ENCODE measurements around the gene CASP3.
A peak's percentile ranks its signal among the peaks of the same experiment; 100 is the strongest.
"Not testable (repeated sequence)": the region's sequence is repeated elsewhere in the genome, so short reads cannot be mapped to it uniquely, and the experiment has no call there.

CASP3 gene

DNA sequence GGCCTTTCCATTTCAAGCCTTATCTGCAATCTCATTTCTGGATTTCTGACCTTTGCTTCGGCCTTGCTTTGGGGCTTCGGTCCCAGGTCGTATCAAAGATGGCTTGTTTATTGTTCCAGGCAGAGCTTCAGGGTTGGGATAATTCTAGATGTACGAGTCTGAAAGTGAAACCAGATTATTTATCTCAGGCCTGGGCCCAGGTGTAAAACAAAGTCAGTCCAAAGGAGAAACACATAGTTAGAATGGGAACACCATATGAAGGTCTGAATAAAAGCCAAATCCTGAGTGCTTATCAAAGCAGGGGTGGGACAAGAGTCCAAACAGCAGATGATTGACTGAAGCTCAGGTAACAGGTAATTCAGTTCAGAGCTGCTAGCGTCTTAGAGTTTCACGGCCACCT is 17.4 kb upstream of the CASP3 start:
- Histone ChIP-seq H3K27ac (ENCODE audit: low read depth, low read length) (no peak overlapping the region), H3K9me3 (ENCODE audit: control insufficient read depth in 5 of 5, low read length in 5 of 5) (no peaks in the 10 kb centered on the region), H3K4me1 (ENCODE audit: control insufficient read depth in 5 of 5, insufficient read depth in 5 of 5, low read length in 5 of 5) (peaks cover 0 to 6% (median 0%) of the 10 kb centered on the region in 5 donors), H3K9ac (ENCODE audit: low read length in 5 of 5) (no peak overlapping the region), H3K4me3 (ENCODE audit: low read depth in 1 of 5, low read length in 5 of 5) (no peak overlapping the region), H3K36me3 (ENCODE audit: control insufficient read depth in 5 of 5, insufficient read depth in 5 of 5, low read length in 5 of 5) (peaks cover under 1 to 47% (median 30%) of the 10 kb centered on the region in 5 donors), H3K27me3 (ENCODE audit: control insufficient read depth in 5 of 5, insufficient read depth in 4 of 5, low read length in 5 of 5) (no peaks in the 10 kb centered on the region)

DNA sequence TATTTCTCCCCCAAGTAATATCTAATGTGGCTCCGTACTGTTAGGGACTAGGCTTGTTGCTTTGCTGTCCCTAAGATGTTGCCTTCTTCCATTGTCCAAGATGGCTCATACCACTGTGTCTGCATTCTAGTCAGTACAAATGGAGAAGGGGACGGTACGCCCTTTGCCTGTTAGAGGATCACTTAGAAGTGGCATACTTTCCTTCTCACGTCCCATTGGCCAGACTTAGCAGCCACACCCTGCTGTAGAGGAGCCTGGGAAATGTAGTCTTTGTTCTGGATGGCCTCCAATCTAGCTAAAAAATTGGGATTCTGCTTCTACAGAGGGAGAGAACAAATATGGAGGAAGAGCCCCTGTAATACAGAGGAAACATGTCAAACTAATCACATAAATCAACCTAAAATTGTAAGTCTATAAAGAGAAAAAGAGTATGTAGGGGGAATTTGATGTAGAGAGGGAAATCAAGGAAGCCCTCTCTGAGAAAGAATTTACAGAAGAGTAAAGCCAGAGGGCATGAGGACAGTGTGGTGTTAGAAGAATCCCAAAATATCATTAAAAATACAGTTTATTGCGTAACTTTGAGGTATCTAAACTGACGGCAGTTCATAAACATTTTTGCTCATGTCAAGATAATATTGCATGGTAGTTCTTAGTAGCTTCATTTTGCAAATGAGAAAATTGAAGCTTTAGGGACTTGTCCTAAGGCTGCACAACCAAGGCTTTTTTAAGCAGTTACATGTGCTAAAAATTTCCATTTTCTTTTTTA is 15.4 kb upstream of the CASP3 start:
- H3K9me3 ChIP-seq (ENCODE audit: control insufficient read depth in 5 of 5, low read length in 5 of 5) = no peaks in the 10 kb centered on the region

DNA sequence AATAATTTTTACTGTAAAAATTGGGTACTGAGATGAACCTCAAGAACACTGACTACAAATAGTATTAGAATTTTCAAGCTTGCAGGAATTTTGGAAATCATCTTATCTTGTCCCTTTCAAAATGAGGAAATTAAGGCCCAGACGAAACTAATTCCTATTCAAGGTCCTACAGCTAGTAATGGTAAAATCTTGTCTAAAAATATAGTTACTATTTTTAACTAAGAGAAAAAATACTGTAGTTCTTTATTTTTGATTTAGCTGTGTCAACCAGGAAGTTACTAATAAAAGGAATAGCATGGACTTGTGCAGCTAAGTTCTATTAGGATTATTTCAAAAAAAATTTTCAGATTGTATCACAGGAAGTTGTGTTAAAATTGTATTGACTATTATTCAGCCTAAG is 13.0 kb upstream of the CASP3 start:
- Histone ChIP-seq H3K27me3 (ENCODE audit: control insufficient read depth in 5 of 5, insufficient read depth in 4 of 5, low read length in 5 of 5) (no peaks in the 10 kb centered on the region), H3K4me3 (ENCODE audit: low read depth in 1 of 5, low read length in 5 of 5) (no peak overlapping the region), H3K27ac (ENCODE audit: low read depth, low read length) (no peak overlapping the region), H3K9me3 (ENCODE audit: control insufficient read depth in 5 of 5, low read length in 5 of 5) (no peaks in the 10 kb centered on the region), H3K9ac (ENCODE audit: low read length in 5 of 5) (no peak overlapping the region), H3K36me3 (ENCODE audit: control insufficient read depth in 5 of 5, insufficient read depth in 5 of 5, low read length in 5 of 5) (peaks cover 13 to 31% (median 28%) of the 10 kb centered on the region in 5 donors), H3K4me1 (ENCODE audit: control insufficient read depth in 5 of 5, insufficient read depth in 5 of 5, low read length in 5 of 5) (no peaks in the 10 kb centered on the region)

More for the DNA sequence above, 15.4 kb upstream of the CASP3 start:
- peaks cover 0 to 6% (median 0%) of the 10 kb centered on the region in 5 donors for H3K4me1 ChIP-seq (ENCODE audit: control insufficient read depth in 5 of 5, insufficient read depth in 5 of 5, low read length in 5 of 5)
- no peaks in the 10 kb centered on the region for H3K27me3 ChIP-seq (ENCODE audit: control insufficient read depth in 5 of 5, insufficient read depth in 4 of 5, low read length in 5 of 5)
- H3K4me3 ChIP-seq (ENCODE audit: low read depth in 1 of 5, low read length in 5 of 5) = no peak overlapping the region
- H3K36me3 ChIP-seq (ENCODE audit: control insufficient read depth in 5 of 5, insufficient read depth in 5 of 5, low read length in 5 of 5) = peaks cover 11 to 44% (median 39%) of the 10 kb centered on the region in 5 donors
- H3K9ac ChIP-seq (ENCODE audit: low read length in 5 of 5) = no peak overlapping the region
- no peak overlapping the region for H3K27ac ChIP-seq (ENCODE audit: low read depth, low read length)

DNA sequence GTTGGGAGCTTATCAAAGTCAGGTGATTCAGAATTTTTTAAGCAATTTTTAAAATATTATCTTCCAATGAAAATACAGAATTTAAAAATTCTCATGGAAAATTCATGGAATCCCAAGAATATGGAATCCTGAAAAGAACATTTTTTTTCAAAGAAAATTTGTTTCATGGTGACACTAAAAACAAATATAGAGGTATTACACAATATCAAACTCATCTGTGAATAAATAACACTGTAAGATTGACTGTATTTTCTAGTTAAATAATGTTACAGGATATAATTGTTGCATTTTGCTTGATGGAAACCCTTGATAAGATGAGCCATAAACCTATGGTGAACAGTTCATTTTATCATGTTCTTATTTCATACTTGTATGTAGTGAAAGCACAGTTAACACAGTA is 11.7 kb upstream of the CASP3 start:
- no peaks in the 10 kb centered on the region for H3K9me3 ChIP-seq (ENCODE audit: control insufficient read depth in 5 of 5, low read length in 5 of 5)
- no peaks in the 10 kb centered on the region for H3K27me3 ChIP-seq (ENCODE audit: control insufficient read depth in 5 of 5, insufficient read depth in 4 of 5, low read length in 5 of 5)
- H3K4me3 ChIP-seq (ENCODE audit: low read depth in 1 of 5, low read length in 5 of 5) = no peak overlapping the region
- no peak overlapping the region for H3K9ac ChIP-seq (ENCODE audit: low read length in 5 of 5)
- H3K4me1 ChIP-seq (ENCODE audit: control insufficient read depth in 5 of 5, insufficient read depth in 5 of 5, low read length in 5 of 5) = no peaks in the 10 kb centered on the region
- H3K27ac ChIP-seq (ENCODE audit: low read depth, low read length) = no peak overlapping the region
- H3K36me3 ChIP-seq (ENCODE audit: control insufficient read depth in 5 of 5, insufficient read depth in 5 of 5, low read length in 5 of 5) = peaks cover 9 to 21% (median 18%) of the 10 kb centered on the region in 5 donors

DNA sequence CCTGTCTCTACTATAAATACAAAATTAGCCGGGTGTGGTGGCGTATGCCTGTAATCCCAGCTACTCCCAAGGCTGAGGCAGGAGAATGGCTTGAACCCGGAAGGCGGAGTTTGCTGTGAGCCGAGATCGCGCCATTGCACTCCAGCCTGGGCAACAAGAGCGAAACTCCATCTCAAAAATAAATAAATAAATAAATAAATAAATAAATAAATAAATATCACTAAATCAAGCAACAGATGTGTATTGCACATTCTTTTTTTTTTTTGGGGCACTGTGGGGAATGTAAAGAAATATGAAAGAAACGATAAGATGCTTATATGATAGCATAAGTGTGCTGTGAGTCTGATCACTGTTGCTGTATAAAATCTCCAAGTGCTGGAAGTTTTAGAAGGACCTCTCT is 8.6 kb upstream of the CASP3 start:
- not testable (repeated sequence) for H3K9ac ChIP-seq (ENCODE audit: low read length in 5 of 5); H3K27ac ChIP-seq (ENCODE audit: low read depth, low read length); H3K4me1 ChIP-seq (ENCODE audit: control insufficient read depth in 5 of 5, insufficient read depth in 5 of 5, low read length in 5 of 5); H3K27me3 ChIP-seq (ENCODE audit: control insufficient read depth in 5 of 5, insufficient read depth in 4 of 5, low read length in 5 of 5); H3K9me3 ChIP-seq (ENCODE audit: control insufficient read depth in 5 of 5, low read length in 5 of 5); H3K4me3 ChIP-seq (ENCODE audit: low read depth in 1 of 5, low read length in 5 of 5)
- H3K36me3 ChIP-seq (ENCODE audit: control insufficient read depth in 5 of 5, insufficient read depth in 5 of 5, low read length in 5 of 5) = peaks cover 9 to 23% (median 17%) of the 10 kb centered on the region in 5 donors

DNA sequence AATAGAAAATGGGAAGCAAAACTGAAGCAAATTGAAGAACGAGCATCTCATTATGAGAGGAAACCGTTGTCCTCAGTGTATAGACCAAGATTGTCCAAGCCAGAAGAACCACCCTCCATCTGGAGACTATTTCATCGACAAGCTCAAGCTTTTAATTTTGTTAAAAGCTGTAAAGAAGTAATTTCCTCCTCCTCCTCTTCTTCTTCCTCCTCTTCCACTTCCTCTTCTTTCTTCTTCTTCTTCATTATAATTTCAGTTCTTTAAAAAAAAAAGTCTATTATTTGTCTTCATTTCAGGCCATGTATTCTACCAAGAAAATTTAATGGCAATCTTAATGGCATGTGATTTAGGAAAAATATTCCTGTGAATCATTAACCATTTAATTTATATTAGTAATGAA is 7.9 kb upstream of the CASP3 start:
- no peak overlapping the region for H3K27ac ChIP-seq (ENCODE audit: low read depth, low read length)
- H3K4me1 ChIP-seq (ENCODE audit: control insufficient read depth in 5 of 5, insufficient read depth in 5 of 5, low read length in 5 of 5) = no peaks in the 10 kb centered on the region
- no peaks in the 10 kb centered on the region for H3K27me3 ChIP-seq (ENCODE audit: control insufficient read depth in 5 of 5, insufficient read depth in 4 of 5, low read length in 5 of 5)
- peaks cover 9 to 23% (median 17%) of the 10 kb centered on the region in 5 donors for H3K36me3 ChIP-seq (ENCODE audit: control insufficient read depth in 5 of 5, insufficient read depth in 5 of 5, low read length in 5 of 5)
- no peaks in the 10 kb centered on the region for H3K9me3 ChIP-seq (ENCODE audit: control insufficient read depth in 5 of 5, low read length in 5 of 5)
- H3K4me3 ChIP-seq (ENCODE audit: low read depth in 1 of 5, low read length in 5 of 5) = no peak overlapping the region
- no peak overlapping the region for H3K9ac ChIP-seq (ENCODE audit: low read length in 5 of 5)

DNA sequence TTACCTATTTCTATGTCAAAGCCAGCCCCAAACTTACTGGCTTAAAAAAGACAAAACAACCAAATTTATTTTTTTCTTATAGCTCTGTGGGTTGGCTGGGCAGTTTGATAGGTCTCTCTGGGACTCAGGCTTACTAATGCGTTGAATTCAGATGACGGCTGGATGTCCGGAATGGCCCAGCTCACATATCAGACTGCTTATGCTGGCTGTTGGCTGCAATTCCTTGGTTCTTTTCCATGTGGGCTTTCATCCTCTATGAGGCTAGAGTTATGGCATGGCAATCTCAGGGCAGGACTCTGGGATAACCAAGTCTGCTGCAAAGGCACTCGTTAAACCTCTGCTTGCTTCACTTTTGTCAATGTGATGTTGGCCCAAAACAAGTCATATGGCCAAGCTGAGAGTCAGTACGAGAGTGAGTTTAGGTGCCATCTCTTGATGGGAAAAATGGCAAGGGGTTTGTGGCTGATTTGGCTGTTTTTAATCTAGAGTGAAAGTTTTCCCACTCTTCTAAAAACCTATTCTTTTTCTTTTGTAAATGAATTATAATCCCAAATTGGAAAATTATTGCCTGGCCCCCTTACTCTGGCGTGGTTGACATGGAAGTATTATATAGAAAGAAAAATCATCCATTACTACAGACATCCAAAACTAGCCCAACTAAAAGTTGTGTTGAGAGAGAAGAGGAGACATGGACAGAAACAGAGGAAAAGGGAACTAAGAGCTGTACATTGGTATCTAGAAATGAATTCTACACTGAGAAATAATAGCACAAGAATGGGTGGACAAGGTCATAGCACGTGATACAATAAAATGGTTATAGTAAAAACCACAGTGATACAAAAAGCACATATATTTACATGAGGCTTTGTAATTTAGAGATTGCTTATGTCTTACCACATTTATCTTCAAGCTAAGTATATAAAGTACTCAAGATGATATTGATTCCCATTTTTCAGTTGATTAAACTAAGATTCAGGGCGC is 6.9 kb upstream of the CASP3 start:
- no peaks in the 10 kb centered on the region for H3K27me3 ChIP-seq (ENCODE audit: control insufficient read depth in 5 of 5, insufficient read depth in 4 of 5, low read length in 5 of 5)
- H3K27ac ChIP-seq (ENCODE audit: low read depth, low read length) = no peak overlapping the region
- no peak overlapping the region for H3K9ac ChIP-seq (ENCODE audit: low read length in 5 of 5)
- H3K36me3 ChIP-seq (ENCODE audit: control insufficient read depth in 5 of 5, insufficient read depth in 5 of 5, low read length in 5 of 5) = peaks cover 7 to 19% (median 15%) of the 10 kb centered on the region in 5 donors
- no peak overlapping the region for H3K4me3 ChIP-seq (ENCODE audit: low read depth in 1 of 5, low read length in 5 of 5)
- H3K9me3 ChIP-seq (ENCODE audit: control insufficient read depth in 5 of 5, low read length in 5 of 5) = no peaks in the 10 kb centered on the region
- H3K4me1 ChIP-seq (ENCODE audit: control insufficient read depth in 5 of 5, insufficient read depth in 5 of 5, low read length in 5 of 5) = peaks cover 0 to 2% (median 0%) of the 10 kb centered on the region in 5 donors

DNA sequence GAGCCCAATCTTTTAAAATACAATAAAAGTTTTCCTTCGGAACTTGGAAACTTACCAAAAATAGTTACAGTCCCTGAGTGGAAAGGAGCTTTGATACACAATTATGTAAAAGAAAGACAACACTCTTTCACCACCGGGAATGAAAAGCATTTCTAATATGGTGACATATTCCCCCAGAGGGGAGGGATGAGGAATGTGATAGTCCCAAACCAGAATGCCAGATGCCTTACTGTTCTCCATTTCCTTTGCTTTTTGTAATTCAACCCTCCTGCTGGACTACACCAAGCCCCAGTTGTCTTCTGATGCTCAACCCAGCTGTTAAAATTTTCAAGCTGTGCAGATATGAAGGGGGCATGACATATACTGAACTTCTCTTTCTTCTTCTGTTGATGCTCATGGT is 4.4 kb upstream of the CASP3 start:
- Histone ChIP-seq H3K4me1 (ENCODE audit: control insufficient read depth in 5 of 5, insufficient read depth in 5 of 5, low read length in 5 of 5) (peaks cover 0 to 15% (median 12%) of the 10 kb centered on the region in 5 donors), H3K4me3 (ENCODE audit: low read depth in 1 of 5, low read length in 5 of 5) (no peak overlapping the region), H3K36me3 (ENCODE audit: control insufficient read depth in 5 of 5, insufficient read depth in 5 of 5, low read length in 5 of 5) (peaks cover 0 to 6% (median 2%) of the 10 kb centered on the region in 5 donors), H3K27ac (ENCODE audit: low read depth, low read length) (no peak overlapping the region), H3K27me3 (ENCODE audit: control insufficient read depth in 5 of 5, insufficient read depth in 4 of 5, low read length in 5 of 5) (no peaks in the 10 kb centered on the region), H3K9me3 (ENCODE audit: control insufficient read depth in 5 of 5, low read length in 5 of 5) (no peaks in the 10 kb centered on the region), H3K9ac (ENCODE audit: low read length in 5 of 5) (no peak overlapping the region)

DNA sequence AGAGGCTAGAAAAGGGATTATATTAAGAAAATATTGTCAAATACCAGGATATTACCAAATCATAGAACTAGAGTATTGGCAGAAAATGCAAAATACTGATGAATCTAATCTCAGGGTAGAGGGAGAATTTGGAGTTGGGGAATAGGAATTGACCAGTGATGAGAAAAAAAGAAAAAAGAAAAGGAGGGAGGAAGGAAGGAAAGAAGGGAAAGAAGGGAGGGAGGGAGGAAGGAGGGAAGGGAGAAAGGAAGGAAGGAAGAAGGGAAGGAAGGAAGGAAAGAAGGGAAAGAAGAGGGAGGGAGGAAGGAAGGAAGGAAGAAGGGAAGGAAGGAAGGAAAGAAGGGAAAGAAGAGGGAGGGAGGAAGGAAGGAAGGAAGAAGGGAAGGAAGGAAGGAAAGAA is 3.4 kb upstream of the CASP3 start:
- H3K4me3 ChIP-seq (ENCODE audit: low read depth in 1 of 5, low read length in 5 of 5); H3K9me3 ChIP-seq (ENCODE audit: control insufficient read depth in 5 of 5, low read length in 5 of 5); H3K9ac ChIP-seq (ENCODE audit: low read length in 5 of 5); H3K36me3 ChIP-seq (ENCODE audit: control insufficient read depth in 5 of 5, insufficient read depth in 5 of 5, low read length in 5 of 5); H3K27me3 ChIP-seq (ENCODE audit: control insufficient read depth in 5 of 5, insufficient read depth in 4 of 5, low read length in 5 of 5); H3K27ac ChIP-seq (ENCODE audit: low read depth, low read length): not testable (repeated sequence)
- H3K4me1 ChIP-seq (ENCODE audit: control insufficient read depth in 5 of 5, insufficient read depth in 5 of 5, low read length in 5 of 5) = peaks cover 5 to 22% (median 21%) of the 10 kb centered on the region in 5 donors

DNA sequence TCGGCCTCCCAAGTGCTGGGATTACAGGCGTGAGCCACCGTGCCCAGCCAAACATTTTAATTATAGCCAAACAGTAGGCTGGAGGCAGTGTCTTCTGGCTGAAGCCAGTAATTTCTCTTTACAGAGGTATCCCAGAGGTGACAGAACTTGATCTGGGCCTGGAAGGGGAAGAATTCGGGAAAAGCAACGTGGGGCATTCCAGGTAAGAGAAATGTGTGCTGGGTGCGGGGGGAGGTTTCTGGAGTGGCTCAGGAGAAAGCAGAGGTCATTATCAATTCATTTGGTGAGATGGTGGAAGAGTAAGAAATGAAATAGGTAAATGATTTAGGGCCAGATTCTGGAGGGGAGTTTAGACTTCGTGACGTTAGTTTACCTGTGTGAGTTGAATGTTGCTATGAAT is 2.7 kb upstream of the CASP3 start:
- Histone ChIP-seq H3K36me3 (ENCODE audit: control insufficient read depth in 5 of 5, insufficient read depth in 5 of 5, low read length in 5 of 5) (peaks cover 0 to 3% (median 0%) of the 10 kb centered on the region in 5 donors), H3K27ac (ENCODE audit: low read depth, low read length) (no peak overlapping the region), H3K4me1 (ENCODE audit: control insufficient read depth in 5 of 5, insufficient read depth in 5 of 5, low read length in 5 of 5) (peaks cover 8 to 29% (median 27%) of the 10 kb centered on the region in 5 donors), H3K27me3 (ENCODE audit: control insufficient read depth in 5 of 5, insufficient read depth in 4 of 5, low read length in 5 of 5) (no peaks in the 10 kb centered on the region), H3K4me3 (ENCODE audit: low read depth in 1 of 5, low read length in 5 of 5) (no peak overlapping the region), H3K9me3 (ENCODE audit: control insufficient read depth in 5 of 5, low read length in 5 of 5) (no peaks in the 10 kb centered on the region), H3K9ac (ENCODE audit: low read length in 5 of 5) (peak overlapping the region in 1 of 5 donors; percentile 40)

Measured in subcutaneous abdominal adipose tissue (tissue), 5 donors.